Subcutaneous abdominal adipose tissue (tissue), 5 donors: ENCODE results near the gene DHDH.

Source experiments
- H3K27ac ChIP-seq: one replicate; pipeline ENCODE4 v1.7.0; 2013; ENCODE audit warnings: low read depth, mild to moderate bottlenecking, inconsistent platforms, low read length, moderate library complexity
- H3K27me3 ChIP-seq, 5 donors: one replicate each; pipeline ENCODE4 v1.7.0; 2013; ENCODE audit warnings: low read length in 5 of 5, inconsistent platforms in 1 of 5; ENCODE audit not compliant: control insufficient read depth in 5 of 5, insufficient read depth in 4 of 5
- H3K36me3 ChIP-seq, 5 donors: one replicate each; pipeline ENCODE4 v1.7.0; 2013; ENCODE audit warnings: low read length in 5 of 5; ENCODE audit not compliant: control insufficient read depth in 5 of 5, insufficient read depth in 5 of 5
- H3K4me1 ChIP-seq, 5 donors: one replicate each; pipeline ENCODE4 v1.7.0; 2013; ENCODE audit warnings: low read length in 5 of 5, mild to moderate bottlenecking in 3 of 5, moderate library complexity in 1 of 5; ENCODE audit not compliant: control insufficient read depth in 5 of 5, insufficient read depth in 5 of 5
- H3K4me3 ChIP-seq, 5 donors: one replicate each; pipeline ENCODE4 v1.7.0; 2013; ENCODE audit warnings: low read length in 5 of 5, low read depth in 1 of 5
- H3K9ac ChIP-seq, 5 donors: one replicate each; pipeline ENCODE4 v1.7.0; 2013; ENCODE audit warnings: low read length in 5 of 5, mild to moderate bottlenecking in 4 of 5, moderate library complexity in 3 of 5
- H3K9me3 ChIP-seq, 5 donors: one replicate each; pipeline ENCODE4 v1.7.0; 2013; ENCODE audit warnings: low read length in 5 of 5; ENCODE audit not compliant: control insufficient read depth in 5 of 5
- donor health status: healthy.
- donor health status: healthy.
- donor health status: healthy.
- donor health status: healthy.
- donor health status: healthy.

Gene DHDH

GRCh38 chr19:48955308-48955958 is 21.9 kb downstream of the DHDH start:
- Histone ChIP-seq H3K4me1 (peaks cover 3 to 22% (median 19%) of the 10 kb centered on the region in 5 donors), H3K36me3 (peaks cover 0 to 3% (median 2%) of the 10 kb centered on the region in 5 donors), H3K27ac (peak overlapping the region; percentile 76), H3K9me3 (no peaks in the 10 kb centered on the region), H3K9ac (peak overlapping the region; percentile 81 to 95 (median 90)), H3K4me3 (peak overlapping the region; percentile 74 to 95 (median 86)), H3K27me3 (no peaks in the 10 kb centered on the region)

GRCh38 chr19:48958006-48958405 is 24.5 kb downstream of the DHDH start:
- Histone ChIP-seq H3K9me3 (no peaks in the 10 kb centered on the region), H3K27ac (no peak overlapping the region), H3K4me3 (no peak overlapping the region), H3K4me1 (peaks cover 3 to 31% (median 30%) of the 10 kb centered on the region in 5 donors), H3K27me3 (no peaks in the 10 kb centered on the region), H3K9ac (no peak overlapping the region), H3K36me3 (peaks cover 0 to 3% (median 2%) of the 10 kb centered on the region in 5 donors)

GRCh38 chr19:48959341-48960239 is 26.1 kb downstream of the DHDH start:
- Histone ChIP-seq H3K36me3 (peaks cover 0 to 3% (median 2%) of the 10 kb centered on the region in 5 donors), H3K4me1 (peaks cover 4 to 42% (median 41%) of the 10 kb centered on the region in 5 donors), H3K27ac (no peak overlapping the region), H3K27me3 (no peaks in the 10 kb centered on the region), H3K4me3 (no peak overlapping the region), H3K9me3 (no peaks in the 10 kb centered on the region), H3K9ac (no peak overlapping the region)

DNA sequence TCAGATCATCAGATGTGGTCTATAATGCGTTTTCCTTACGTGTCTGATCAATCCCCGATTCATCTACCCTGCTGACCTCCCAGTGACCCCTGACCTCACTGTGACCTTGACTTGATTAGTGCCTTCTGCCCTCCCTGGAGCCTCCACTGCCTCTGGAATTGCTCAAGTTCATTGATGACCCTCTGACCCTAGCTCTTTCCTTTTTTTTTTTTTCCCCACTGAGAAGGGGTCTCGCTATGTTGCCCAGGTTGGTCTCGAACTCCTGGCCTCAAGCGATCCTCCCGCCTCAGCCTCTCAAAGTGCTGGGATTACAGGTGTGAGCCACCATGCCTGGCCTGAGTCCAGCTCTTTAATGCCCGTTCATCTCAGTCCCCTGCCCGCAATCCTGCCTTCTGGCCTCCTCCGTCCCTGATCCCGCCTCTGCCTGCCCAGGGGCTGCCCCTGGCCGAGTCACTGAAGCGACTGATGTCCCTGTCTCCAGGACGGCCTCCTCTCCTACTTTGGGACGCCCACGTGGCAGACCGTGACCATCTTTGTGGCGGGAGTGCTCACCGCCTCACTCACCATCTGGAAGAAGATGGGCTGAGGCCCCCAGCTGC is 27.7 kb downstream of the DHDH start:
- Histone ChIP-seq H3K27me3 (no peaks in the 10 kb centered on the region), H3K9me3 (no peaks in the 10 kb centered on the region), H3K27ac (peak overlapping the region; percentile 99), H3K4me3 (no peak overlapping the region), H3K36me3 (peaks cover 0 to 5% (median 3%) of the 10 kb centered on the region in 5 donors), H3K4me1 (peaks cover 2 to 39% (median 34%) of the 10 kb centered on the region in 5 donors), H3K9ac (no peak overlapping the region)

DNA sequence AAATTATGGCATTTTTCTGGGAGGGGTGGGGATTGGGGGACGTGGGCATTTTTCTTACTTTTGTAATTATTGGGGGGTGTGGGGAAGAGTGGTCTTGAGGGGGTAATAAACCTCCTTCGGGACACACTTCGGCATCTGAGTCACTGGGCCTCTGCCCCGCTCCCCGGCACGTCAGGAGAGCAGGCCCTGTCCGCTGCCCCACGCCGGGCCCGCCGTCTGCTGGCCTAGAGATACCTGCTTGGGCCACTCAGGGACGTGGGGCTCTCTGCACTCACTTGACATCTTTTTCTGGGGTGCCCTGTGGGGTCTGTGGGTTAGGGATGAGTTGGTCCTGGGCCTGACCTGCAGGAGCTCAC is 28.2 kb downstream of the DHDH start:
- H3K27me3 ChIP-seq, result no peaks in the 10 kb centered on the region
- no peak overlapping the region for H3K9ac ChIP-seq
- peaks cover 0 to 8% (median 5%) of the 10 kb centered on the region in 5 donors for H3K36me3 ChIP-seq
- no peak overlapping the region for H3K4me3 ChIP-seq
- peaks cover 2 to 42% (median 37%) of the 10 kb centered on the region in 5 donors for H3K4me1 ChIP-seq
- no peaks in the 10 kb centered on the region for H3K9me3 ChIP-seq
- peak overlapping the region; percentile 99 for H3K27ac ChIP-seq

- no peaks in the 10 kb centered on the region for H3K9me3 ChIP-seq
These were observed 28.7 kb downstream of the DHDH start for GRCh38 chr19:48962029-48962848.

DNA sequence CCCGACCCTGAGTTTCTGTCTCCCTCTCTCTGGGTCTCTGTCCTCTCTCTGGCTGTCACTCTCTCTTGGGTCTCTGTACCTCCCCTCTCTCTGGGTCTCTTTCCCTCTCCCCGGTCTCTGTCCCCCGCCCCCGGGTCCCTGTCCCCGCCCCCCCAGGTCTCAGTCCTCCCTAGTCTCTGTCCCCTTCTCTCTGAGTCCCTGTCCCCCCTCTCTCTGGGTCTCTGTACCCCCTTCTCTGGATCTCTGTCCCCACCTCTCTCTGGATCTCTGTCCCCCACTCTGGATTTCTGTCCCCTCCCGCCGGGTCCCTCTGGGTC is 29.3 kb downstream of the DHDH start:
- Histone ChIP-seq H3K9me3 (no peaks in the 10 kb centered on the region), H3K4me3 (no peak overlapping the region), H3K27ac (peak overlapping the region; percentile 99), H3K27me3 (no peaks in the 10 kb centered on the region), H3K36me3 (peaks cover 0 to 14% (median 7%) of the 10 kb centered on the region in 5 donors), H3K9ac (peak overlapping the region in 2 of 5 donors; percentile 43 to 66), H3K4me1 (peaks cover 4 to 54% (median 49%) of the 10 kb centered on the region in 5 donors)

More at GRCh38 chr19:48962029-48962848, 28.7 kb downstream of the DHDH start:
- H3K27me3 ChIP-seq, result no peaks in the 10 kb centered on the region
- peak overlapping the region; percentile 99 for H3K27ac ChIP-seq
- H3K36me3 ChIP-seq, result peaks cover 0 to 13% (median 7%) of the 10 kb centered on the region in 5 donors
- H3K4me1 ChIP-seq, result peaks cover 2 to 48% (median 43%) of the 10 kb centered on the region in 5 donors
- peak overlapping the region in 3 of 5 donors; percentile 1 to 66 (median 43) for H3K9ac ChIP-seq
- H3K4me3 ChIP-seq, result peak overlapping the region in 2 of 5 donors; percentile 6 to 37

DNA sequence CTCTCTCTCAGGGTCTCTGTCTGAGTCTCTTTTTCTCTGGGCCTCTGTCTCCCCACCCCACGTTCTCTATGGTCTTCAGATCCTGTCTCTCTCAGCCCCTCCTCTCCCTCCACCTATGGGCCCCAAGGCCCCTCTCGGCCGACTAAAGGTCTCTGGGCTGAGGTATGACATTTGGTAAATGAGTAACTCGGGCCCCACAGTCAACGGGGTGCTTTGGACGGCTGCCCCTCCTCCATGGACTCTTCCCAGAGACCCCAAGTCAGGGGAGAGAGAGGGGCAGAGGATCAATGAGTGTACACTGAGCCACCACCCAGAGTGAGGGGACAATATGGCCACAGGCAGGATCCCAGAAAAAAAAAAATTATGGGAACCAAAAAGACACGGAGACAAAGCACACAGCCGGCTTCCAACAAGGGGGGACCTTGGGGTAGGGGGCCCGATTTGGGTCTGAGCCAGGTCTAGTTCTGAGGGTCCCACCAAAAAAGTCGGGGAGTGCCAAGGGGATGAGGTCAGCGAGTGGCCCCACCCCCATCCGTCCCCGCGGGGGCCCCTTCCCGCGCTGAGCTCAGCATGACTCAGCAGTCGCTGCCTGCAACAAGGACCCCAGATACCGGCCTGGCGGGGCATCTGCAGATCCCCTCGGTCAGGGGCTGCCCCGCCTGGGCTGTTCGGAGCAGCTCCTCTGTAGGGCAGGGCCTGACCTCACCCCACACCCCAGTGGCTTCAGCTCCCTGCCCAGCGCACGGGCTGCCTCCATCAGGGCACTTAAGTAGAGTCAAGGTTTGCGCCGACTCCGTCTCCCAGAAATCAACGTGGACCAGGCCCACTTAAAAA is 30.1 kb downstream of the DHDH start:
- Histone ChIP-seq H3K27me3 (no peaks in the 10 kb centered on the region), H3K36me3 (peaks cover 0 to 21% (median 7%) of the 10 kb centered on the region in 5 donors), H3K9me3 (no peaks in the 10 kb centered on the region), H3K27ac (peak overlapping the region; percentile 99), H3K9ac (peak overlapping the region; percentile 65 to 97 (median 82)), H3K4me3 (peak overlapping the region; percentile 42 to 97 (median 68)), H3K4me1 (peaks cover 8 to 62% (median 56%) of the 10 kb centered on the region in 5 donors)
